Stimulated activated CD8-positive, alpha-beta memory T cell treated with anti-CD3 and anti-CD28 coated beads, Interleukin-12 subunit alpha, Interleukin-12 subunit beta, amount 100 ng/mL, for 4 hours (primary cell): ENCODE measurements around the gene CIT.
"Not testable (repeated sequence)": the region's sequence is repeated elsewhere in the genome, so short reads cannot be mapped to it uniquely, and the experiment has no call there.

Experiments
- DNase-seq: peaks from one replicate; pipeline ENCODE4 v3.0.0-alpha.2; 2020; ENCODE audit warnings: low read depth

Gene CIT

DNA sequence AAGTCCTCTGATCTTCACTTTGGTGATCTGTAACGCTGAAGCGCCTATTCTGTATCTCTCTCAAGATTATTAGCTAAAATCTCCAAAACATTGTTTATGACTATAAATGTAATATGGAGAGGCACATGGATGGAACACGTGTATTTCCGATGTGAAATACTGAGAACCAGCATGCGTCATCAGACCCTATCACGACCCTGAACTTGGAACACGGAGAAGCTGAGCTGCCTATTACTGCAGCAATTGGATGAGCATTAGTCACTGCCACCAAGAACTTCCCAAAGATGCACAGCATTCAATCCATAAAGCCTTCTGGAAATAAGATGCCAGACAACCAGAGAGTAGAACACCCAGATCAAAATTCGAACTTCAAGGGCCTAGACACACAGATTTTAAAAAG is 147.2 kb downstream of the CIT start:
- no peak for DNase-seq

DNA sequence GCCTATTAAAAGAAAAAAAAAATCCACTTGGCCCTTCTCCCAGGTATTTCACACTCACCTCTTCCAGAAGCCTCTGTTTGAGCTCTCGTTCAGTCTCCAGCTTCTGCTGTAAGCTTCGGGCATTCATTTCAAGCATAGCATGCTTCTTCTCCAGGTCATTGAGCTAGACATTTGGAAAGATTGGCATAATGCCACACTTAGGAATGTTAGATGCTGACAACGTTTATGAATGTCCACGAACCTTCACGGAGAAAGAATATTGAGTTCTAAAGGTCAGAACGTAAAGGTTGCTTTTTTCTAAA is 148.7 kb downstream of the CIT start:
- no peak for DNase-seq

GRCh38 chr12:119727600-119728443 is 149.3 kb downstream of the CIT start:
- no peak for DNase-seq

- no peak for DNase-seq
These were observed 151.6 kb downstream of the CIT start for GRCh38 chr12:119725523-119725922.

DNA sequence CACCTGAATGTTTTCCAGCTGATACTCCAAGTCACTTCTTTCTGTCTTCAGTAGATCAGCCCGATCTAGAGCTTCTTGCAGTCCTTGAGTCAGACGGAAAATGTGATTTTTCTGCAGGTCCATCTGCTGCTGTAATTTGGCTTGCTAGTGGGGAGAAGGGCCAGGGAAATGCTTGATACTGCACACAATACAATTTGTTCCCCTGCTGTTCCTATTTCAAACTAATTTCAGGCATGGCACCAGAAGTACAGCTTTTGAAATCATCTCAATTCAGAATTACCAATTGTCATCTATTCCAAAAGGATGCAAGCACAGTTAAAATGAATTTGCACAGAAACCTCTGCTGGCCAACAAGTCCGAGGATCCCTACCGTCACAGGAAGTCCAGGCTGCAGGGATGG is 155.8 kb downstream of the CIT start:
- no peak for DNase-seq

GRCh38 chr12:119720349-119720748 is 156.8 kb downstream of the CIT start:
- DNase-seq, result no peak

GRCh38 chr12:119718141-119718540 is 159.0 kb downstream of the CIT start:
- DNase-seq, result no peak

DNA sequence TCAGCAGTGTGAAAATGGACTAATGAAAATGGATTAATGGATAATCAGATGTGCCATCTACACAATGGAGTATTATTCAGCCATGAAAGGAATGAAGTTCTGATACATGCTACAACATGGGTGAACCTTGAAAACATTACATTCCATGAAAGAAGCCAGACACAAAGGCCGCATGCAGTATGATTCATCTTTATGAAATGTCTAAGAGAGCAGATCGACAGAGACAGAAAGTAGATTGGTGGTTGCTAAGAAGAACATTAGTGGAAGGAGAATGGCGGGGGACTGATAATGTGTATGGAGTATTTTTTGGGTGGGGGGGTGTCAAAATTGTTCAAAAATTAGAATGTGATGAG is 161.9 kb downstream of the CIT start:
- no peak for DNase-seq

DNA sequence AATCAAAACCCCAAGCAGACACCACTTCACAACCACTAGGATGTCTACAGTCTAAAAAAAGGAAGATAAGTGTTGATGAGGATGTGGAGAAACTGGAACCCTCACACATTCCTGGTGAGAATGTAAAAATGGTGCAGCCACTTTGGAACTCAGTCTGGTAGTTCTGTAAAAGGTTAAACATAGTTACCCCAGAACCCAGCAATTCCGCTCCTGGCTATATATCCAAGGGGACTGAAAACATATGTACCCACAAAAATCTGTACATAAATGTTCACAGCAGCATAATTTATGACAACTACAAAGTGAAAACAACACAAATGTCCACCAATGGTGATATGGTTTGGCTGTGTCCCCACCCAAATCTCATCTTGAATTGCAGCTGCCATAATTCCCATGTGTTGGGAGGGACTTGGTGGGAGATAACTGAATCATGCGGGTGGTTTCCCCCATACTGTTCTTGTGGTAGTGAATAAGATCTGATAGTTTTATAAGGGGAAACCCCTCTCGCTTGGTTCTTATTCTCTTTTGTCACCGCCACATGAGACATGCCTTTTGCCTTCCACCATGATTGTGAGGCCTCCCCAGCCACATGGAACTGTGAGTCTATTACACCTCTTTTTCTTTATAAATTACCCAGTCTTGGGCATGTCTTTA is 162.4 kb downstream of the CIT start:
- no peak for DNase-seq

DNA sequence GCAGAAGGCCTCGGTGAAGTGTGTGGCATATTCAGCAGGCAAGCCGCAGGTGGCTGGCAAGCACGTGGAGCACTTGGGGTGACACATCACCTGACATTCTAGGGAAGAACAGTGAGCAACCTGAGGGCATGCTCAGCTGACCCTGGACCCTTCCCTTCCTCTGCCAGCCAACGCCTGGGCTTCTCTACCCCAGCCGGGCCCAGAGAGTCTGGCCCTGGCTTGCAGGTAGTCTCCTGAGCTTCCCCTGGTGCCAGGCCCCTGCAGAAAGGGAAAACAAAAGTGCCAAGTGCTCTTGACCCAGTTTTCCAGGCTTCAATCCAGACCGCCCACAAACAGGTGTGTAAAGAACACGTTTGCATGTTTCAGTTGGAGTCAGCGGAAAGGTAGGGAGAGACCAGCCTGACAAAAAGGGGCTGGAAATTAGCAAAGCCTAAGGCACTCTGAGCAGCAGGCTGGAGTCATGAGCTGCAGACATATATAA is 163.5 kb downstream of the CIT start:
- DNase-seq, result no peak

- no peak for DNase-seq
These were observed 164.4 kb downstream of the CIT start for GRCh38 chr12:119712721-119713120.

DNA sequence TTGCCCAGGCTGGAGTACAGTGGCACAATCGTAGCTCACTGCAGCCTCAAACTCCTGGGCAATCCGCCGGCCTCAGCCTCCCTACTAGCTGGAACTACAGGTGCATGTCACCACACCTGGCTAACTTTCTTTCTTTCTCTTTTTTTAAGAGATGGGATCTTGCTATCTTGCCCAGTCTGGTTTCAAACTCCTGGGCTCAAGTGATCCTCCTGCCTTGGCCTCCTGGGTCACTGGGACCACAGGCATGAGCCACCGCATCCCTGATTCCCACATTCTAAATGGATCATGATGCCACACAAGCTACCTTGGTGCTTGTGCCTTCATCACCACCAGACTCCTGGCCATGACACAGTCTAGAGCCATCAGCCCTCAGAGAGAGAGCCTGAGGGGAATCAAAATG is 165.4 kb downstream of the CIT start:
- no peak for DNase-seq

- no peak for DNase-seq
These were observed 166.1 kb downstream of the CIT start for GRCh38 chr12:119710965-119711551.

- no peak for DNase-seq
These were observed 166.7 kb downstream of the CIT start for GRCh38 chr12:119710374-119710964.

GRCh38 chr12:119706427-119706826 is 170.7 kb downstream of the CIT start:
- not testable (repeated sequence) for DNase-seq

- DNase-seq, result no peak
These were observed 171.9 kb downstream of the CIT start for GRCh38 chr12:119705182-119705581.

DNA sequence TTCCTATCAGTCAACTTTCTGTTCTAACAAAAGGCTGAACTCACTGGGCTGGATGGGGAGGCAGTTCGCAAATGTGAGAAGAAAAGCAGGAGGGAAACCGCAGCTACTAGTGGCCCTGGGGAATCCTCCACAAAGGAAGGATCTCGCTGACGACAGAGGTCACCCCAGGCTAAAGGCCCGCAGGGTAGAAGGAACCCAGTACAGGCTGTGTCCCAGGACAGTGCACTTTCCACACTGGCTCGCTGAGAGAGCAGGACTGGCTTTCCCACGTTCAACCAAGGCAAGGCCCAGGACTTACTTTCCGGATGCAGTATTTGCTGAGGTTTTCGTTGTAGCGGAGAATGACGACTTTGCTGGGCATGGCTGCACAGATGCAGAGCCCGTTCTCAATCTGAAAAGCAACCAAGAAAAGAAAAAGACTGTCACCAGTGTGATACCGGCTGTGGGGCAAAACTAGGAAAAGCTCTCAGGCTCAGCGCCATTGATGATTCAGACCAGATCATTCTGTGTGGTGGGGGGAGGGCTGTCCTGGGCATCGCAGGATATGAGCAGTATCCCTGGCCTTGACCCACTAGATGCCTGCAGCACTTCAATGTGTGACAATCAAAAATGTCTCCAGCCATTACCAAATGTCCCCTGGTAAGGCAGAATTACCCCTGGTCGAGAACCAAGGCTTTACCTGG is 172.9 kb downstream of the CIT start:
- no peak for DNase-seq

GRCh38 chr12:119700078-119700477 is 177.0 kb downstream of the CIT start:
- no peak for DNase-seq

- DNase-seq, result no peak
These were observed 177.8 kb downstream of the CIT start for GRCh38 chr12:119699199-119699760.

DNA sequence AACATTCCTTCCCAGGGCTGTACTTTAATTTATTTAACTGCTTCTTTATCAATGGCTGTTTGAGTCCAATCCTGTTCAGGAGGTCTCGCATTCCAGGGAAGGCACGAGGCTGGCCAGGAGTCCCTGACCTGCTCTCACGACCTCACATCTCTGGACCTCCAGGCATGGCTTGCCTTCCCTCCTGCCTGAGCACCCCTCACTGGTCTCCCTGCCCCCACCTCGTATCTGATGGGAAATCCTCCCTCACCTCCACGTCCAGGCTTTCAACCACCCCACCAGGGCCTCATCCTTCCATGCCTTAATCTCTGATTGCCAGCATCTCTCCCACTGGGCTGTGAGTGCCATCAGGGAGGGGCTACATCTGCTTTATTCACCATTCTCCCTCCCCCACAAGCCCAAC is 180.2 kb downstream of the CIT start:
- no peak for DNase-seq

GRCh38 chr12:119695034-119695433 is 182.1 kb downstream of the CIT start:
- no peak for DNase-seq

DNA sequence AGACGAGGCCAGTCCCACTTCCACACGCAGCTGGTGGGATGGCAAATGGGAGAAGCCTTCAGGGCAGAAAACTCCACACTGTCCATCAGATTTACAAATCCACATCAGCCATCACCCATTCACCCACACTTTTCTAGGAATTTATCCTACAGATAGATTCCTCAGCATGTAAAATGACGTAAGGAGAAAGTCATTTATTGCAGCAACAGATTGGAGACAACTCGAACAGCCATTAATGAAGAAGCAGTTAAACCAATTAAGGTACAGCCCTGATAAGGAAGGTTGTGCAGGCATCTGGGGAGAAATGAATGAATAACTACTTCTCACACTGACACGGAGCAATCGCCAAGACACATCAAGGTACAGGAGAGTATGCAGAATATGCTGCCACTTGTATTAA is 183.0 kb downstream of the CIT start:
- DNase-seq, result no peak
